NCI-H82 (cell line): ENCODE data around the gene DOCK4.

Source experiments
- DNase-seq: peaks from one replicate; lab custom pipeline; 2025; lab: John Stamatoyannopoulos, UW

Gene DOCK4

GRCh38 chr7:112214883-112215282 lies 8.7 kb upstream of the DOCK4 start:
- no peak for DNase-seq

GRCh38 chr7:112214268-112214667 lies 8.1 kb upstream of the DOCK4 start:
- no peak for DNase-seq

GRCh38 chr7:112213735-112214134 lies 7.5 kb upstream of the DOCK4 start:
- DNase-seq: no peak

- no peak for DNase-seq
Observed at GRCh38 chr7:112212571-112212970, 6.4 kb upstream of the DOCK4 start.

GRCh38 chr7:112211348-112211907 lies 5.2 kb upstream of the DOCK4 start:
- DNase-seq: no peak

- no peak for DNase-seq
Observed at GRCh38 chr7:112207765-112208164, 1.6 kb upstream of the DOCK4 start.

- peak; percentile 57 for DNase-seq
Observed at GRCh38 chr7:112206991-112207592, 893 bp upstream of the DOCK4 start.

GRCh38 chr7:112205343-112206237 lies 609 bp downstream of the DOCK4 start:
- DNase-seq: peak; percentile 77

- DNase-seq: peak; percentile 55
Observed at GRCh38 chr7:112204499-112205342, 1.5 kb downstream of the DOCK4 start.

- no peak for DNase-seq
Observed at GRCh38 chr7:112203365-112203739, 2.8 kb downstream of the DOCK4 start.

GRCh38 chr7:112202816-112203215 lies 3.4 kb downstream of the DOCK4 start:
- peak; percentile 62 for DNase-seq

- DNase-seq: no peak
Observed at GRCh38 chr7:112201839-112202238, 4.4 kb downstream of the DOCK4 start.

GRCh38 chr7:112201411-112201810 lies 4.8 kb downstream of the DOCK4 start:
- no peak for DNase-seq

GRCh38 chr7:112199672-112200071 lies 6.5 kb downstream of the DOCK4 start:
- no peak for DNase-seq

- no peak for DNase-seq
Observed at GRCh38 chr7:112199035-112199655, 7.1 kb downstream of the DOCK4 start.

GRCh38 chr7:112197322-112197721 lies 8.9 kb downstream of the DOCK4 start:
- DNase-seq: no peak

GRCh38 chr7:112195717-112196116 lies 10.5 kb downstream of the DOCK4 start:
- DNase-seq: no peak

- DNase-seq: no peak
Observed at GRCh38 chr7:112193915-112194502, 12.2 kb downstream of the DOCK4 start.

GRCh38 chr7:112192236-112193154 lies 13.7 kb downstream of the DOCK4 start:
- no peak for DNase-seq

GRCh38 chr7:112190120-112190519 lies 16.1 kb downstream of the DOCK4 start:
- no peak for DNase-seq
